Lower leg skin (tissue), 3 donors: ENCODE measurements around the gene HOXC13.

ENCODE experiments used
- POLR2A ChIP-seq, 2 donors: fragments of 450-650 bp; IDR thresholded peaks; one replicate each; pipeline ENCODE4 v1.6.1; 2016 to 2017; ENCODE audit warnings: antibody characterized with exemption in 2 of 2, mild to moderate bottlenecking in 1 of 2, moderate library complexity in 1 of 2
- TF ChIP-seq, protein P1 (sequence below), 3 donors: fragments of 450-650 bp; IDR thresholded peaks; one replicate each; pipeline ENCODE4 v1.5.1; 2016; ENCODE audit warnings: antibody characterized with exemption in 3 of 3, mild to moderate bottlenecking in 3 of 3, moderate library complexity in 2 of 3

DNA sequence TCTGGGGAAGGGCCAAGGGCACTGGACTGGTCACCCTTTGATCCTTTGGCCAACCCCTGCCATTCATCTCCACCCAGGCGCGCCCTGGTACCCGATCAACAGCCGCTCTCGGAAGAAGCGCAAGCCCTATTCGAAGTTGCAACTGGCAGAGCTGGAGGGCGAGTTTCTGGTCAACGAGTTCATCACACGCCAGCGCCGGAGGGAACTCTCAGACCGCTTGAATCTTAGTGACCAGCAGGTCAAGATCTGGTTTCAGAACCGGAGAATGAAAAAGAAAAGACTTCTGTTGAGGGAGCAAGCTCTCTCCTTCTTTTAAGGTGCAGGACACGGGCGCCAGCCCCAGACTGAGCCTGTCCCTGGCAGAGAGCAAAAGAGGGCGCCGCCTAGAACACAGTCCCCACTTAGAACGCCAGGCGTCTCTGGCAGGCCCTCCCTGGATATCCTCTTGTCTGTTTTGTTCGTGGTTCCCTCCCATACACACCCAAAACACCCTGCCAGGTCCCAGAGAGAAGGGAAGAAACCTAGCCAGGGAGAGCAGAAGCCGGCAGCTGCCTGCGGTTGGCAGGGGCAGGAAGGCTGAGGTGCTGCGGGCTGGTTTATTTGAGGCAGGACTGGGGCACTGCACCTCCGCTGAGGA is 17.7 kb downstream of the HOXC13 start:
- TF ChIP-seq POLR2A (IDR thresholded peaks at IDR 0.05), result no peak
- TF ChIP-seq, protein P1, sequence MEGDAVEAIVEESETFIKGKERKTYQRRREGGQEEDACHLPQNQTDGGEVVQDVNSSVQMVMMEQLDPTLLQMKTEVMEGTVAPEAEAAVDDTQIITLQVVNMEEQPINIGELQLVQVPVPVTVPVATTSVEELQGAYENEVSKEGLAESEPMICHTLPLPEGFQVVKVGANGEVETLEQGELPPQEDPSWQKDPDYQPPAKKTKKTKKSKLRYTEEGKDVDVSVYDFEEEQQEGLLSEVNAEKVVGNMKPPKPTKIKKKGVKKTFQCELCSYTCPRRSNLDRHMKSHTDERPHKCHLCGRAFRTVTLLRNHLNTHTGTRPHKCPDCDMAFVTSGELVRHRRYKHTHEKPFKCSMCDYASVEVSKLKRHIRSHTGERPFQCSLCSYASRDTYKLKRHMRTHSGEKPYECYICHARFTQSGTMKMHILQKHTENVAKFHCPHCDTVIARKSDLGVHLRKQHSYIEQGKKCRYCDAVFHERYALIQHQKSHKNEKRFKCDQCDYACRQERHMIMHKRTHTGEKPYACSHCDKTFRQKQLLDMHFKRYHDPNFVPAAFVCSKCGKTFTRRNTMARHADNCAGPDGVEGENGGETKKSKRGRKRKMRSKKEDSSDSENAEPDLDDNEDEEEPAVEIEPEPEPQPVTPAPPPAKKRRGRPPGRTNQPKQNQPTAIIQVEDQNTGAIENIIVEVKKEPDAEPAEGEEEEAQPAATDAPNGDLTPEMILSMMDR (IDR thresholded peaks at IDR 0.05), result no peak
